Pancreas (tissue), 10 donors: ENCODE measurements around the gene FGFR3. TPM values are rescaled to one million over a fixed set of nuclear protein-coding genes. Genes with fewer than 3 reads are reported as not detected.

Source experiments
- ATAC-seq, 4 donors: fragments of 200-7000 bp; cut with Tn5 transposase; one replicate each; pipeline versions ENCODE4 v1.8.0 to v1.9.1; 2020; ENCODE audit warnings: mild to moderate bottlenecking in 4 of 4, moderate library complexity in 4 of 4
- DNase-seq, 6 donors: peaks; one replicate each; pipeline ENCODE4 v3.0.0-alpha.2; 2020
- FAIRE-seq: peaks from 2 replicates; lab custom pipeline; 2012; peaks lifted over from hg19 to GRCh38; lab: Jason Lieb, UNC
- H3K27ac ChIP-seq, 4 donors: fragments of 200-600 bp; sonication (generic); 1 replicate in 3 of 4; 2 replicates in 1 of 4; pipeline versions ENCODE4 v1.5.0 to v1.8.0; 2020
- H3K27me3 ChIP-seq, 4 donors: fragments of 200-600 bp; one replicate each; pipeline ENCODE4 v1.8.0; 2021
- H3K36me3 ChIP-seq, 3 donors: fragments of 200-600 bp; sonication (generic) in 1 of 3; one replicate each; pipeline versions ENCODE4 v1.5.0 to v1.8.0; 2020 to 2021
- H3K4me1 ChIP-seq, 3 donors: fragments of 200-600 bp; one replicate each; pipeline ENCODE4 v1.8.0; 2021
- H3K4me3 ChIP-seq, 4 donors: fragments of 200-600 bp; sonication (generic) in 2 of 4; one replicate each; pipeline versions ENCODE4 v1.5.0 to v1.8.0; 2020 to 2021
- H3K9me3 ChIP-seq, 4 donors: fragments of 200-600 bp; one replicate each; pipeline ENCODE4 v1.8.0; 2021
- WGBS, 2 donors: extraction: QIAGEN DNeasy Blood & Tissue Kit; methylation state at CpG; one replicate each; pipeline ENCODE4 v1.1.7; 2013; 5-methylcytosine and 5-hydroxymethylcytosine counted together
- intact Hi-C, 3 donors: fragments of 100-400 bp; cut with DNase I; formaldehyde crosslinking; loops; one replicate each; pipeline versions ENCODE4 v1.11.1 to v1.14.2; 2022
- polyA plus RNA-seq, 2 donors: library from polyadenylated mRNA; stranded (reverse); fragments of 200-250 nt; gene quantifications; one replicate each; pipeline ENCODE4 v1.2.3, GENCODE V29; 2013
- total RNA-seq, 6 donors: library from RNA; stranded (reverse); fragmentation: NEBNext Ultra II Directional in 4 of 6; extraction: Animal tissue kit (Norgen Biotek cat#: 25700) in 4 of 6; gene quantifications; one replicate each; pipeline versions ENCODE4 v1.2.1 to v1.2.4, GENCODE V29; 2021 to 2023
- TF ChIP-seq, protein P1 (sequence below), 4 donors: fragments of 200-600 bp; sonication (generic) in 3 of 4; IDR thresholded peaks; one replicate each; pipeline versions ENCODE4 v1.5.0 to v1.8.0; 2021; ENCODE audit warnings: antibody characterized with exemption in 4 of 4
- donor health status: healthy with polysubstance abuse.
- donor health status: DM: no; HTN: no; CAD: no; lungs with moderate emphysema.
- donor health status: DM: no; HTN: no; CAD: no.
- donor health status: control.
- donor health status: control.
- donor health status: Bipolar disorder and iron deficiency.
- donor health status: DM: yes; HTN: yes; CAD: no.
- donor health status: DM: no; HTN: no; CAD: no.
- donor health status: DM: no; HTN: no; CAD: no.
- donor health status: DM: yes; HTN: yes; CAD: no.

Gene FGFR3
- total and polyA plus RNA-seq, 8 donors: 40.4 to 300 (median 64.8) TPM

DNA sequence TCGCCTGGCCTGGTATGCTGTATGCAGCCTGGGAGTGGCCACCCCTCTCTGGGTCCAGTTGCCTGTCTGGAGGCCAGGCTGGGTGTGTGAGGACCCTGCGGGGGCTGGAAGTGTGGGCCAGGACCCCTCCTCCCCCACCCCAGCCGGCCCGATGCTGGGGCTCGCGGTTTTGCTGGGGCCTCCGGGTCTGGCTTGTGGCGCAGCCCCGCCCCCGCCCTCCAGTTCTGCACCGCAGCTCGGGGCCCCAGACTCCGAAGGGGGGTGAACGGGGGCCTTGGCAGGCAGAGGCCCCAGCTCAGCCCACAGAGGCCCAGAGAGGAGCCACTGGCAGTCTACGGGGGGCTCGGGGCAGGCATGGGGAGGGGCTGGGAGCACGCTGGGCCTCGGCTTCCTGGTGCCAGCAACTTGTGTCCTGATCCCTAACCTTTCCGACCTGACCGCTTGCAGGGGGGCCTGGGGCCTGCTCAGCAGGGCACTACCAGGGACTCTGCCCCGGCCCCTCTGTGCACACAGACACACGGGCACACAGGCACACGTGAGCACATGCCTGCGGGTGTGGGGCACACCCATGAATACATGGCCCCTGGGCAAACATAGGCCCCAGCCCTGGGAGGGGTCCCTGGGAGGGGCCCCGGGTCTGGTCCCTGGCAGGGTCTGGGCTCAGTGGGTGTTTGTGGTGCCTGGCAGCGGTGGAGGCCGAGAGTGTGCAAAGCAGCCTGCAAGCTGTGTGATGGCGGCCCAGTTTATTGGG, 21.4 kb upstream of the FGFR3 start:
- Histone ChIP-seq H3K27me3 (no peaks in the 10 kb centered on the region), H3K4me1 (no peaks in the 10 kb centered on the region), H3K27ac (peak overlapping the region in 1 of 4 donors; percentile 10), H3K36me3 (no peaks in the 10 kb centered on the region), H3K9me3 (no peaks in the 10 kb centered on the region), H3K4me3 (no peak overlapping the region)
- intact Hi-C loops: no loop called here
- DNase-seq (no peak), FAIRE-seq (no peak), ATAC-seq (no peak)
- WGBS, 2 donors: 71 to 73% methylated on average over 19 to 28 of the region's 28 CpGs
- TF ChIP-seq, protein P1, sequence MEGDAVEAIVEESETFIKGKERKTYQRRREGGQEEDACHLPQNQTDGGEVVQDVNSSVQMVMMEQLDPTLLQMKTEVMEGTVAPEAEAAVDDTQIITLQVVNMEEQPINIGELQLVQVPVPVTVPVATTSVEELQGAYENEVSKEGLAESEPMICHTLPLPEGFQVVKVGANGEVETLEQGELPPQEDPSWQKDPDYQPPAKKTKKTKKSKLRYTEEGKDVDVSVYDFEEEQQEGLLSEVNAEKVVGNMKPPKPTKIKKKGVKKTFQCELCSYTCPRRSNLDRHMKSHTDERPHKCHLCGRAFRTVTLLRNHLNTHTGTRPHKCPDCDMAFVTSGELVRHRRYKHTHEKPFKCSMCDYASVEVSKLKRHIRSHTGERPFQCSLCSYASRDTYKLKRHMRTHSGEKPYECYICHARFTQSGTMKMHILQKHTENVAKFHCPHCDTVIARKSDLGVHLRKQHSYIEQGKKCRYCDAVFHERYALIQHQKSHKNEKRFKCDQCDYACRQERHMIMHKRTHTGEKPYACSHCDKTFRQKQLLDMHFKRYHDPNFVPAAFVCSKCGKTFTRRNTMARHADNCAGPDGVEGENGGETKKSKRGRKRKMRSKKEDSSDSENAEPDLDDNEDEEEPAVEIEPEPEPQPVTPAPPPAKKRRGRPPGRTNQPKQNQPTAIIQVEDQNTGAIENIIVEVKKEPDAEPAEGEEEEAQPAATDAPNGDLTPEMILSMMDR (IDR thresholded peaks at IDR 0.05): no peak

DNA sequence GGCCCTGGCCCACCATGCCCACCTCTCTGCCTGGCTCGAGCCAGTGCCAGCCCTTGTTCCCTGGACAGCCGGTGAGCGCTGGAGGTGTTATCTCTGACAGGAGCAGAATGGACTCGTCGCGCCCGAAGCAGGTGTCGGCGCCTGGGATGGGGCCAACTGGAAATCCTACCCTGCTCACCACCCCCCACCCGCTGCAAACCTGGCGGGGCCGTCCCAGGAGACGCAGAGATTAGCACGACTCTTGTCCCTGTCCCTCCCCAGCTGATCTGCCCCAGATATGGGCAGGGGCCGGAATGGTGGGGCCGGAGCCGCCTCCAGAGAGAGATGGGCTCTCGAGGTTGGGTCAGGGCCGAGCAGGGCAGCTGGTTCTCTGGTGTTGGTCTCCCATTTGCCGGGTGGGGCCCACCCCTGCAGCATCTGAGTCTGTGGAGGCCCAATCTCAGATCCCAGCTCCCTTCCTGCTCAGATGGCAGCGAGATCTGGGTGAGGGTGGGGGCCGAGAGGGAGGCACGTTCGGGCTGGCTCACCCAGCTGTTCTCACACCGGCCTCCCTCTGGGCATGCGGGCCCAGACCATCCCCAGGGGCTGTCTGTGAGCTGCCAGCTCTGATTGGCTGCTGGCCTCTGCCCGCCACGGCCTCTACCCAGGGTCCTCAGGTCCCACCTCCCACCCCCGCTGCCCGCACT, 20.1 kb upstream of the FGFR3 start:
- Histone ChIP-seq H3K36me3 (no peaks in the 10 kb centered on the region), H3K27me3 (no peaks in the 10 kb centered on the region), H3K4me1 (no peaks in the 10 kb centered on the region), H3K27ac (peak overlapping the region; percentile 46 to 67 (median 61)), H3K9me3 (no peaks in the 10 kb centered on the region), H3K4me3 (no peak overlapping the region)
- peak in 3 of 4 donors; percentile 2 to 19 (median 5) for ATAC-seq
- TF ChIP-seq, protein P1 (IDR thresholded peaks at IDR 0.05): no peak
- intact Hi-C loops: no loop called here
- peak in 1 of 6 donors; percentile 34 for DNase-seq
- FAIRE-seq: no peak
- WGBS, 2 donors: 51 to 57% methylated on average over 26 to 30 of the region's 30 CpGs

DNA sequence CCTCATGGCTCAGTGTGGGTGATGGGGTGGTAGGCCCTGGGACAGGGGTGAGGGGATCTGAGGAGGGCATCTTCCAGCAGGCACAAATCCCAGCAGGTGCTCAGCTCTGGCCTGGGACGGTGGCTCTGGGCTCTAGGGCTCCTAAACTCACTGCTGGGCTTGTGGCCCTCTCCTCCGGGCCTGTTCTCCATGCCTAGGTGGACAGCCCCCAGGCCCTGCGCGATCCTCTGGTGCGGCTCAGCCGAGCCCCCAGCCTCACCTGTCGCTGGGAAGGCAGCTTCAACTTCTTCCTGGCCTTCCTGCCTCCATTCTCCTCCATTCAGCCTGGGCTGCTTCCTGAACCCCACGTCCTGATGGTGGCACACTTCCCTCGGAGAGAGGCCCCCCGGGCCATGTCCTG, 19.3 kb upstream of the FGFR3 start:
- TF ChIP-seq, protein P1 (IDR thresholded peaks at IDR 0.05): no peak
- Histone ChIP-seq H3K4me1 (no peaks in the 10 kb centered on the region), H3K9me3 (no peaks in the 10 kb centered on the region), H3K36me3 (no peaks in the 10 kb centered on the region), H3K4me3 (no peak overlapping the region), H3K27me3 (no peaks in the 10 kb centered on the region), H3K27ac (peak overlapping the region in 3 of 4 donors; percentile 46 to 67 (median 59))
- FAIRE-seq (no peak), ATAC-seq (no peak), DNase-seq (no peak)
- 73 to 89% methylated on average over 10 of the region's 10 CpGs for WGBS, 2 donors
- intact Hi-C loops: no loop called here

DNA sequence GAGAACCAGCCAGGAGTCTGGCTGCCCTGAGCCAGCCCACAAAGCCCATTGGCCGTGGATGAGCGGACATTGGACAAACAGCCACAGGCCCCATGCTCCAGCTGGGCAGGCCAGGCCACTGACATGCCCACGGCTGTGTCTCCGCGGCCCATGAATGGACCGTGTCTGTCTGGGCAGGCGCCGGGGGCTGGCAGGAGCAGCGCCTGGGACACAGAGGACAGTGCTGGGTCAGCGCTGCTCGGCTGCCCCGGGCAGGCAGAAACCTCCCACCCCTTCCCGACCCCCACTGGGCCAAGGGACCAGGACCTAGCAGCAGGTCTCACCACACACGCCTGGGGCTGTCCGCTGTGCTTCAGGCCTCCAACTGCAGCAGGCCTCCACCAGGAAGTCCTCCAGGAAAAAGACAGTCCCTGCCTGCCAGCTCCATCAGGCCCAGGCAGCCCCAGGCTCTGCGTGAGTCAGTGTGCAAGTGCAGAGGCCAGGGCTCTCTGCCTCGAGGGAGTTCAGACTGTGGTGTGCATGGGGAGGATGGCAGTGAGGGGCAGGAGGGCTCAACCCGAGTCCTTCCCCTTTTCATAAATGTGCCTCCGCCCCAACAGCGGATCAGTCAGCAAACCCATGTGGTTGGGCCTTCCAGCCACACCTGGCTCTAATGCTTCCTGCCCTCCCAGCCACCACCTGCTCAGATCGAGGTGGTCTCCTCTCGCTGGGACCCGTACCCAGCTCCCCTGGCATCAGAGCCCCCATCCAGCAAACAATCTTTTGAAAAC, 17.2 kb upstream of the FGFR3 start:
- no peaks in the 10 kb centered on the region for H3K9me3 ChIP-seq
- H3K27me3 ChIP-seq: no peaks in the 10 kb centered on the region
- no peaks in the 10 kb centered on the region for H3K4me1 ChIP-seq
- FAIRE-seq (no peak), ATAC-seq (peak in 1 of 4 donors; percentile 36), DNase-seq (no peak)
- H3K27ac ChIP-seq: peak overlapping the region; percentile 69 to 85 (median 80)
- TF ChIP-seq, protein P1 (IDR thresholded peaks at IDR 0.05): no peak
- intact Hi-C loops: no loop called here
- no peaks in the 10 kb centered on the region for H3K36me3 ChIP-seq
- H3K4me3 ChIP-seq: no peak overlapping the region
- WGBS, 2 donors: 71% methylated on average over 23 of the region's 23 CpGs
